Ammon's horn (tissue), 1 donor: ENCODE results near the gene SCPEP1.
A peak's percentile ranks its signal among the peaks of the same experiment; 100 is the strongest.
"Not testable (repeated sequence)": the region's sequence is repeated elsewhere in the genome, so short reads cannot be mapped to it uniquely, and the experiment has no call there.

Experiments used
- DNase-seq: peaks from one replicate; pipeline ENCODE4 v3.0.0-alpha.2; 2016; ENCODE audit warnings: low spot score

The SCPEP1 gene, protein sequence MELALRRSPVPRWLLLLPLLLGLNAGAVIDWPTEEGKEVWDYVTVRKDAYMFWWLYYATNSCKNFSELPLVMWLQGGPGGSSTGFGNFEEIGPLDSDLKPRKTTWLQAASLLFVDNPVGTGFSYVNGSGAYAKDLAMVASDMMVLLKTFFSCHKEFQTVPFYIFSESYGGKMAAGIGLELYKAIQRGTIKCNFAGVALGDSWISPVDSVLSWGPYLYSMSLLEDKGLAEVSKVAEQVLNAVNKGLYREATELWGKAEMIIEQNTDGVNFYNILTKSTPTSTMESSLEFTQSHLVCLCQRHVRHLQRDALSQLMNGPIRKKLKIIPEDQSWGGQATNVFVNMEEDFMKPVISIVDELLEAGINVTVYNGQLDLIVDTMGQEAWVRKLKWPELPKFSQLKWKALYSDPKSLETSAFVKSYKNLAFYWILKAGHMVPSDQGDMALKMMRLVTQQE

DNA sequence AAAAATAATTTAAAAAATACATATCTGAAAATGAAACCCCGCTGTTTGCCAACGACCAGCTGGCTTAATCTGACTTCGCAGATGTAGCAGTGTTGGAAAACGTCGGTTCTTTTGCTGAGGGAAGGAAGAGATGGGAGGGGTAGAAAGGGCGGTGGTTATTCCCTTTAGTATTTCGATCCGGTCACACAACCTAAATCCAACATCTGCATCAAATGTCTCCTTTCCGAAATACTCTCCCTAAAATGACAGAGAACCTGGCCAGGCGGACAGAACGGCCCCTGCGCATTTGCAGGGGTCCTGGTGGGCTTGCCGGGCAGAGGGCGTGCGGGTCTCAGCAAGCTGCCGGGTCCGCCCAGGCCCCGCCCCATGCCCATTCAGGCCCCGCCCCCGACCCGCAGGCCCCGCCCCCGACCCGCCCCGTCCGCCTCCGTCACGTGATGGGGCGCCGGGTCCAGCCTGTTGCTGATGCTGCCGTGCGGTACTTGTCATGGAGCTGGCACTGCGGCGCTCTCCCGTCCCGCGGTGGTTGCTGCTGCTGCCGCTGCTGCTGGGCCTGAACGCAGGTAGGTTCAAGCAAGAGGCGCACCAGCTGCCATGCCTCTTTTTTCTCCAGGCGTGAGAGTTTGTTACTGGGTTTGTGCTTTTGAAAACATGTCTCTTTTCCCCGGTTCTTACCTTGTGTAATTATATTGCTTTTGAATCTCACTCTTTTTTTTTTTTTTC, at the start of gene SCPEP1:
TSS of gene SCPEP1 (plus strand) at position 459 of the 723 bp plus-strand sequence. CDS start at position 488, 29 bp downstream.
- DNase-seq, result peak; percentile 95

DNA sequence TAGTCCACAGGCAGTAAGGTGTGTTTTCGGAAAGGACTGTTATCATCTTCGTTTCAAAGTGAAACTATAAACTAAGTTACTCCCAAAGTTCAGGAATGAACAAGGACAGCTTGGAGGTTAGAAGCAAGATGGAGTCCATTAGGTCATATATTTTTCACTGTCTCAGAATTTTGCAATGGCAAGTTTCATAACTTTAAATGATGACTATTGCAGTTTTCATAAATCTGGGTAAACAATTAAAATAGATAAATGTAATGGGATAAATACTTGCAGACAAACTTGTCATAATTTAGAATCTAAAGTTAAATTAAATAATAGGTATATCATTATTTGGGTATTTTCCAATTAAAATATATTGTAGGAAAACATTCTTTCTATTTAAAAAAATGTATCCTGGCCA, 49.3 kb upstream of the SCPEP1 start:
- no peak for DNase-seq

DNA sequence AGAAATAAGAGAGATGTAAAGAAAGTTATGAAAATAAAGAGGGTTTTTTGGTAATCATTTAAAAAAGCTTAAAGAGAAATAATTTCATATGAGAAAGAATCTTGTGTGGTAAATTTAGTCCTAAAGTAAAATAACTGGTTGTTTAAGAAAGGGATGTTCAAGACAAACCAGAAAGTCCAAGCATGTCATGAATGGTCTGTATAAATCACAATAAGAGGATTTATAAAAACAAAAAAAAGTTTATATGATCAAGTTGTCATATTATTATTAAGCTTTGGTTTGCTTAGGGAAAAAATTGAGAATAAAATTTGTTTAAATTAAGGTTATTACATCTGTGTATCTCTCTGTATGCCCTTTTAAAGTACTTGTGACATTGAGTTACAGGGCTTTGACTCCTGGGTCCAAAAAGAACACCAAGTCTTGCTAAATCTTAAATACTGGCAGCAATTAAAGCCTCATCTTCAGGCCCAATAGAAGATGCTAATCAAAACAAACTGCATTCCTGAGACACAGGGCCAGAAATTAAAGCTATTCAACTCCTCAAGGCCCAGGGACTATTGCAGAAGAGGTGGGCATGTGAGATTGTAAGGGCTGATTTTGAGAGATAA, 48.5 kb upstream of the SCPEP1 start:
- no peak for DNase-seq

DNA sequence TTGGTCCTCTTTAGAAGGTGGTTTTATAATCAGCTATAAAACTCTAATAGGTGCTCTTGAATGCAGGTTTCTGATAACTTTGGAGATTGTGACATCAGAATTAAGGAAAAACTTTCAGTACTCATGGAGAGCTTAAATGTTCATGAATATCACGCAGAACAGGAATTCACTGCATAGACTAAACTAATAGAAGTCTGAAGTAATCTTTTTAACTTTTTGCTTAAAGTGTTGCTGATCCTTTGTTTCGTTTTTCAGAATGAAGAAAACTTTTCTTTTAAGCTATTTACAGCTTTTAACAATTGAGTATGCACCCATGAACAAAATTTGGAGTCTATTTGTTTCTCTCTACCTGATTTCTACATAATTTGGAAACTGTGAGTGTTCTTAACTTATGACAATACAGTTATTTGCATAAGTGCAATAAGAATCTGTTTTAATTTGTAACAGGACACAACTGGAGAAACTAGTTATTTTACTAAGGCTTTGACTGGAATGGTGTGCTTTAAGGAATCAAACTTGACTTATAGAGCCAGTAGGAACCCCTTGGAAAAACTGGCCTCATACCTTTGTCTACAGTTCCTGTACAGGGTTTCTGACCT, 47.1 kb upstream of the SCPEP1 start:
- DNase-seq, result no peak

GRCh38 chr17:56933151-56933745, 44.7 kb upstream of the SCPEP1 start:
- DNase-seq, result no peak

- DNase-seq, result no peak
These were observed 44.1 kb upstream of the SCPEP1 start for GRCh38 chr17:56933868-56934267.

DNA sequence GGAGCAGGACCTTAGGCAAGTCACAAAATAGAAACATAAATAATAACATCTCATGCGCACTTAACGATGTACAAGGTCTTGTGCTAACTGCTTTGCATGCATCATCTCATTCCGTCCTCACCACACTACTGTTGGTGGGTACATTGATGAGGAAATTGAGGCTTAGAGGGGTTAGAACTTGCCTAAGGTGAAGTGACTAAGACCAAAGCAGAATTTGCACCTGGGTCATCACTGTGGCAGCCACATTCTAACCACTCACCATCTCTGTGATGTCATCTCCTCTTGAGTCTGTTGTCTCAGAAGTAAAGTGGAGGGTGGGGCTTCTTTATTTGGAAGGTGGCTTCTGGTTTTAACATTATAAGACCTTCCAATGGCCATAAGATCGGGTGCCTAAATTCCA, 43.7 kb upstream of the SCPEP1 start:
- DNase-seq, result no peak

DNA sequence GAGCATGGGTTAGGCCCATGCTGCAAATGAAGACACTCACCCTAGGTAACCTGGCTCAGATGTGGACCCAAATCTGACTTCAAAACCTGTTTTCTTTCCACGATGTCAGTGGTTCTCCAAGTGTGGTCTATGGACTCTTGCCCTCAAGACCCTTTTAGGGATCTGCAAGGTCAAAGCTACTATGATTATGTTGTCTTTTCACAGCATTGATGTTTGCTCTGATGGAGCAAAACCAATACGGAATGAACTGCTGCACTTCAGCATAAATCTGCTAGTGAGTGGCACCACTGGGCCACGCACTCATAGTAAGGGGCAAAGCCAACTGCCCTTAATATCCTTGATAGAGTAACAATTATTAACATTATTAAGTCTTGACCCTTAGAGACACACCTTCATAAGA, 42.5 kb upstream of the SCPEP1 start:
- no peak for DNase-seq

- DNase-seq, result no peak
These were observed 41.1 kb upstream of the SCPEP1 start for GRCh38 chr17:56936697-56937322.

GRCh38 chr17:56937687-56938086, 40.2 kb upstream of the SCPEP1 start:
- no peak for DNase-seq

DNA sequence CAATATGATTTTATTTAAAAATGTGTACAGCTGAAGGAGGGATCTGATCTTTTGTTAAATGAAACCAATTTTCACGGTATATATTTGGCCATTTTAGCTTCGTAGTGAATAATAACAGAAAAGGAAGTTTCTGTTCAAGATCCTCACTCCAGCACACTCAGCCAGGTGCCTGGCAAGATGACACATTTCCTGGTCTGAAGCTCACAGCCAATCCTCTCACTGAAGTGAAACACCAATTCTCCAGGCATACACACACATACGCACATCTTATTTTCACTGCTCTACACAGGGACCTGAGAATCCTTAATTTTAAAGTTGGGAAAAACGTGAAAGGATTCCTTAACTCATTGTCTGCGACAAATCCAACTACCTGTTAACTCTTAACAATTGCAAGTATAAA, 39.7 kb upstream of the SCPEP1 start:
- not testable (repeated sequence) for DNase-seq

- peak; percentile 16 for DNase-seq
These were observed 38.0 kb upstream of the SCPEP1 start for GRCh38 chr17:56939869-56940484.

DNA sequence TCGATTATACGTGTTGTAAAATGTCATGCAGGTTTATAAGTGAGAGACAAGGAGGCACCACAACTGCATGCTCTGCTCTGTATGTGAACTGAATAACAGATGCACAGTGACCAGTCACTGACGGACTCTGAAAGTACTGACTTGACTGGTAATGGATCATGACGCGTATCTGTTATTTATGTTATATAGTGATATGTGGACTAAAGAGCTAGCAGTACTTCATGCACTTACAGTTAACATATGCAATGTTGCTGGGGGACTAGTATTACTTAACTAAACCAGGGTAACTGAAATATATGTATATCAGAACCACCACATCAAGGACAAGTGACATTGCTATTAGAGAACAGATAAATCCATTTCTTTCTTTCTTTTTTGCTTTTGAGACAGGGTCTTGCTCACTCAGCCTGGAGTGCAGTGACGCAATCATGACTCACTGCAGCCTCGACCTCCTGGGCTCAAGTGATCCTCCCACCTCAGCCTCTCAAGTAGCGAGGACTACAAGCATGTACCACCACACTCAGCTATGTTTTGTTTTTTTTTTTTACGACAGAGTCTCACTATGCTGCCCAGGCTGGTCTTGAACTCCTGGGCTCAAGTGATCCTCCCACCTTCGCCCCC, 34.3 kb upstream of the SCPEP1 start:
- DNase-seq, result no peak

GRCh38 chr17:56945938-56946505, 31.9 kb upstream of the SCPEP1 start:
- DNase-seq, result no peak

DNA sequence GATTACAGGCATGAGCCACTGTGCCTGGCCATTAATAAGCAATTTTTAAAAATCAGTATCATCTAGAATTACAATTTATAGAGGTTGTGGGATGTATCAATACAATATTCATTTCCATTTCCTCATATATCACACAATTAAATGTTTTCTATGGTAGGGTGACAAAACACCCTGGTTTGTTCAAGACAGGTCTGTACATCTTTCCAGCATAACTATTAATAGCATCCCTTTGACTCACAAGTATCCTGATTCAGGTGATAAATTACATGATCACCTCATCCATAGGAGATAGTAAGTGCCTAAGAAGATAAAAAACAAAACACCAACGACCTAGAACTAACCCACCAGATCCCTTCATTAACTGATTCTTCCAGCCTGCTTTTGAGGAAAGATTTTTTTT, 30.2 kb upstream of the SCPEP1 start:
- no peak for DNase-seq

DNA sequence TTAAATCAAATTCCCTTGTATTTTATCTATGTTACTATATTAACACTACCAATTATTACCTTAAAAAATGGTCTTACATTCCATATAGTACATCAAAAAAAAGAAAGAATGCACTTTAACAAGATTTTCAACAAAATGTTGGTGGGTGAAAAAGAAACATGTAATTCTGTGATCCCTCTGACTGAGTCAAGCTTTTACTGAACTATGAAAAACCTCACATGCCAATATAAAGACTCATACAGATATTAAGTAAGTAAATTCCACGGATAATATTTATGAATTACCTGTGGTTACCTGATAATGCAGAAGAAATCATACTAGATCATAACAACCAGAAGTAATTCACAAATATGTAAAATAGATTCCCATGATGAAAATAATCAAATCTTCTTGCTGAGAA, 29.4 kb upstream of the SCPEP1 start:
- DNase-seq, result no peak

DNA sequence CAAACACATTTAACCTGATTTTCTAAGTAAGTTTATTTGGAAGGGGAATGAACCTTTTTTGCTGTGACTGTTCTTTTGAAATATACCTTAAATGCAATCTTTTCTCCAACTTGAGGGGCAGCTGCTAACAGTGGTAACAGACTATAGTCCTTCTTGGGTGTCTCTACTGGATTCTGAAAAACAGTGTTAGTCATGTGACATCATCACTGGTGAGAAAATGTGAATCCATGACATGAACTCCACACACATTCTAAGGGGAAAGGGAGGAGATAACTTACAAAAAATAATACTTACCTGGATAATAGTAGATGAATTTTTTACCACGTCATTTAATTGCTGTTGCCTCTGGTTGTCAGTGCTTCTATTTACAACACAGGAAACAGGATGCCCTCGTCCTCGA, 28.3 kb upstream of the SCPEP1 start:
- DNase-seq, result no peak

GRCh38 chr17:56956992-56957391, 20.9 kb upstream of the SCPEP1 start:
- no peak for DNase-seq

- DNase-seq, result peak; percentile 94
These were observed 17.1 kb upstream of the SCPEP1 start, which contains the start of gene COIL for GRCh38 chr17:56960596-56961538. Gene COIL, minus strand, starts transcription at chr17:56961050. Its CDS starts 31 bp downstream, at chr17:56961019.
